Endometrial microvascular endothelial cells (primary cell): ENCODE measurements around the gene CMTM8. TPM values are rescaled to one million over a fixed set of nuclear protein-coding genes. Genes with fewer than 3 reads are reported as not detected.

Experiments
- in situ Hi-C: cut with HindIII; loops from 2 replicates; pipeline ENCODE4 v1.10.0; 2017; ENCODE audit warnings: low sequenced_read_pairs, low pct_unique_long_range_greater_than_20kb; ENCODE audit errors: inconsistent ontology term
- total RNA-seq: library from RNA; depleted of rRNA; stranded (reverse); fragments of >200 nt; gene quantifications from one replicate; pipeline ENCODE4 v1.2.3, GENCODE V29; 2015; ENCODE audit errors: inconsistent ontology term

CMTM8 gene
- 4.7 TPM for total RNA-seq

GRCh38 chr3:32238453-32239306, at the start of gene CMTM8:
CMTM8 (plus strand) TSS chr3:32238680; CDS start chr3:32238973, 293 bp downstream.
- in situ Hi-C loops = no loop called here

GRCh38 chr3:32189693-32190092, 48.8 kb upstream of the CMTM8 start:
- in situ Hi-C loops = loop anchor here (25.0 kb wide), 1 partner anchor 248 kb away; no protein-coding TSS in a partner anchor

- in situ Hi-C loops = loop anchor here (25.0 kb wide), 1 partner anchor 247 kb away; no protein-coding TSS in a partner anchor
These were observed 47.9 kb upstream of the CMTM8 start for GRCh38 chr3:32190556-32190955.

GRCh38 chr3:32193101-32193500, 45.4 kb upstream of the CMTM8 start:
- in situ Hi-C loops = loop anchor here (25.0 kb wide), 1 partner anchor 244 kb away; no protein-coding TSS in a partner anchor

GRCh38 chr3:32194653-32195052, 43.8 kb upstream of the CMTM8 start:
- in situ Hi-C loops = loop anchor here (25.0 kb wide), 1 partner anchor 243 kb away; no protein-coding TSS in a partner anchor

GRCh38 chr3:32195995-32196540, 42.4 kb upstream of the CMTM8 start:
- in situ Hi-C loops = loop anchor here (25.0 kb wide), 1 partner anchor 241 kb away; no protein-coding TSS in a partner anchor

GRCh38 chr3:32197991-32198390, 40.5 kb upstream of the CMTM8 start:
- in situ Hi-C loops = loop anchor here (25.0 kb wide), 1 partner anchor 239 kb away; no protein-coding TSS in a partner anchor

GRCh38 chr3:32198714-32199113, 39.8 kb upstream of the CMTM8 start:
- in situ Hi-C loops = loop anchor here (25.0 kb wide), 1 partner anchor 239 kb away; no protein-coding TSS in a partner anchor

- in situ Hi-C loops = no loop called here
These were observed 38.0 kb upstream of the CMTM8 start for GRCh38 chr3:32200490-32200889.

GRCh38 chr3:32200992-32201758, 37.3 kb upstream of the CMTM8 start:
- in situ Hi-C loops = no loop called here

GRCh38 chr3:32202496-32202895, 36.0 kb upstream of the CMTM8 start:
- in situ Hi-C loops = no loop called here

- in situ Hi-C loops = no loop called here
These were observed 34.6 kb upstream of the CMTM8 start for GRCh38 chr3:32203854-32204253.

GRCh38 chr3:32208447-32208846, 30.0 kb upstream of the CMTM8 start:
- in situ Hi-C loops = no loop called here

- in situ Hi-C loops = no loop called here
These were observed 23.3 kb upstream of the CMTM8 start for GRCh38 chr3:32215185-32215584.

- in situ Hi-C loops = no loop called here
These were observed 22.2 kb upstream of the CMTM8 start for GRCh38 chr3:32216172-32216783.

- in situ Hi-C loops = no loop called here
These were observed 21.1 kb upstream of the CMTM8 start for GRCh38 chr3:32217339-32217738.

GRCh38 chr3:32219537-32219936, 18.9 kb upstream of the CMTM8 start:
- in situ Hi-C loops = no loop called here

- in situ Hi-C loops = no loop called here
These were observed 18.5 kb upstream of the CMTM8 start for GRCh38 chr3:32220006-32220405.

- in situ Hi-C loops = no loop called here
These were observed 15.5 kb upstream of the CMTM8 start for GRCh38 chr3:32222950-32223349.
